Gastroesophageal sphincter (tissue), 3 donors: ENCODE results near the gene PEX1.

Source experiments
- CTCF ChIP-seq, 4 experiments: fragments of 200-600 bp in 2 of 4; fragments of 450-650 bp in 2 of 4; sonication (generic) in 1 of 4; IDR thresholded peaks; one replicate each; pipeline ENCODE4 v1.5.1; 2017 to 2019; ENCODE audit warnings: antibody characterized with exemption in 4 of 4, mild to moderate bottlenecking in 2 of 4, moderate library complexity in 2 of 4
- EP300 ChIP-seq: sonication (generic); formaldehyde crosslinking; IDR thresholded peaks from one replicate; pipeline ENCODE4 v1.6.1; 2017; ENCODE audit warnings: antibody characterized with exemption, mild to moderate bottlenecking
- POLR2A ChIP-seq, 2 donors: fragments of 450-650 bp; IDR thresholded peaks; one replicate each; pipeline ENCODE4 v1.6.1; 2017; ENCODE audit warnings: antibody characterized with exemption in 2 of 2, mild to moderate bottlenecking in 2 of 2, moderate library complexity in 1 of 2
- POLR2AphosphoS5 ChIP-seq: sonication (generic); formaldehyde crosslinking; IDR thresholded peaks from one replicate; pipeline ENCODE4 v1.6.1; 2017; ENCODE audit warnings: antibody characterized with exemption

- TF ChIP-seq CTCF (IDR thresholded peaks at IDR 0.05), result no peak
- no peak for TF ChIP-seq POLR2A (IDR thresholded peaks at IDR 0.05)
- TF ChIP-seq EP300, result no peak
- no peak for TF ChIP-seq POLR2AphosphoS5
Measured at GRCh38 chr7:92464515-92464914, 63.8 kb downstream of the PEX1 start.
